Naive B cell (primary cell): ENCODE results near the gene TFF3. TPM values are rescaled to one million over a fixed set of nuclear protein-coding genes. Genes with fewer than 3 reads are reported as not detected.

Experiments used
- ATAC-seq, 2 donors: fragments of 150-1000 bp; cut with Tn5 transposase; 2 replicates each; pipeline ENCODE4 v1.10.0; 2021; ENCODE audit warnings: low read depth in 2 of 2, mild to moderate bottlenecking in 2 of 2, moderate library complexity in 2 of 2
- DNase-seq: peaks from one replicate; pipeline ENCODE4 v3.0.0; 2022
- H3K27ac Mint-ChIP-seq, 6 donors: one replicate each; pipeline ENCODE4 v1.8.0; 2020 to 2022; ENCODE audit warnings: mild to moderate bottlenecking in 6 of 6, mixed read lengths in 6 of 6, moderate library complexity in 5 of 6, inconsistent platforms in 2 of 6
- H3K27me3 Mint-ChIP-seq, 3 donors: one replicate each; pipeline ENCODE4 v1.8.0; 2021 to 2022; ENCODE audit warnings: mixed read lengths in 3 of 3, mild to moderate bottlenecking in 1 of 3
- H3K36me3 Mint-ChIP-seq, 2 donors: one replicate each; pipeline ENCODE4 v1.8.0; 2020 to 2022; ENCODE audit warnings: mixed read lengths in 2 of 2, inconsistent platforms in 1 of 2, mild to moderate bottlenecking in 1 of 2
- H3K4me1 Mint-ChIP-seq, 3 donors: one replicate each; pipeline ENCODE4 v1.8.0; 2020 to 2022; ENCODE audit warnings: mixed read lengths in 3 of 3, inconsistent platforms in 1 of 3, mild to moderate bottlenecking in 1 of 3, moderate library complexity in 1 of 3
- H3K4me3 Mint-ChIP-seq, 8 donors: one replicate each; pipeline ENCODE4 v1.8.0; 2020 to 2022; ENCODE audit warnings: mild to moderate bottlenecking in 8 of 8, mixed read lengths in 8 of 8, moderate library complexity in 8 of 8, inconsistent platforms in 2 of 8
- H3K9me3 Mint-ChIP-seq, 7 donors: one replicate each; pipeline ENCODE4 v1.8.0; 2020 to 2022; ENCODE audit warnings: mixed read lengths in 7 of 7, mild to moderate bottlenecking in 5 of 7, inconsistent platforms in 2 of 7, moderate library complexity in 1 of 7
- polyA plus RNA-seq, 6 donors: library from polyadenylated mRNA; unstranded; fragments of 300-500 nt; fragmentation: Illumina TruSeq; gene quantifications; one replicate each; pipeline ENCODE4 v1.2.3, GENCODE V29; 2021; ENCODE audit warnings: low read depth in 6 of 6

TFF3 gene
- polyA plus RNA-seq, 6 donors from 2014 or later, result not detected

DNA sequence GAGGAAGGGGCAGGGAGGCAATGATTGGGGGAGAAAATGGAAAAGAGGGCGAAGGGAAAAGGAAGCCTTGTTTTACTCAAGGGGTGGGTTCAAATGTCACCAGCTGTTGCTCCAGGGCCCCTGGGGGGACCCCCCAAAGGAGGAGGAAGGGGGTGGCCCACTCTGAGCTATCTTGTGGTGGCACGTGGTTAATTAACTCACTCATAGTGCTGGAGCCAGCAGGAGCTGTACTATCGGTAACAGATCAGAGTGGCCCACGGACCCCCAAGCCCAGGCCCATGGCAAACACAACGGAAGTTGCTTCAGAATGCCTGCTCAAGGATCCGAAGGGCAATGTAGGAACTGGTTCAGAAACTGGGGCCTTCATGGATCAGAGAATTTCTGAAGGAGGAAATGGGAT lies 28.3 kb upstream of the TFF3 start:
- H3K27ac Mint-ChIP-seq, result no peak overlapping the region
- peaks cover 0 to 8% (median 5%) of the 10 kb centered on the region in 3 donors for H3K27me3 Mint-ChIP-seq
- DNase-seq, result no peak
- no peak overlapping the region for H3K4me3 Mint-ChIP-seq
- ATAC-seq, result no peak
- H3K4me1 Mint-ChIP-seq, result no peaks in the 10 kb centered on the region
- no peaks in the 10 kb centered on the region for H3K9me3 Mint-ChIP-seq
- no peaks in the 10 kb centered on the region for H3K36me3 Mint-ChIP-seq

DNA sequence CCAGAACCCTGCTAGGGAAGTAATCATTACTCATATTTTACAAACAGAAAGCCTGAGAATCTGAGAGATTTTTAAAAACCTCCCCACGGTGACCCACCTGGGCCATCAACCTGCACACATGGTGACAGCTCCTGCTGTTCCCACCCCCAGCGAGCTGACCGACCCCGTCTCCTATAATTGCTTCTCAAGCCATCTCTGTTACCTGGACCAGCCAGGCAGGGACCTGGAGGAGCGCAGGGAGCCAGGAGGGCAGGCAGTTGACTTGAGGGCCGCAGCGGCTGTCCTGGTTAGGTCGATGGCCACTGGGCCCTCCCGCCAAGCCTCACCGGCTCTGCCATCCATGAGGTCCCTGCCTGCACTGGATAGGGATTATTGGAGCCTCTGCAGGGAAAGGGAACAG lies 27.9 kb upstream of the TFF3 start:
- no peaks in the 10 kb centered on the region for H3K9me3 Mint-ChIP-seq
- ATAC-seq (no peak), DNase-seq (no peak)
- peaks cover 0 to 2% (median under 1%) of the 10 kb centered on the region in 3 donors for H3K4me1 Mint-ChIP-seq
- H3K4me3 Mint-ChIP-seq, result no peak overlapping the region
- no peak overlapping the region for H3K27ac Mint-ChIP-seq
- H3K27me3 Mint-ChIP-seq, result peaks cover 0 to 9% (median 5%) of the 10 kb centered on the region in 3 donors
- no peaks in the 10 kb centered on the region for H3K36me3 Mint-ChIP-seq

DNA sequence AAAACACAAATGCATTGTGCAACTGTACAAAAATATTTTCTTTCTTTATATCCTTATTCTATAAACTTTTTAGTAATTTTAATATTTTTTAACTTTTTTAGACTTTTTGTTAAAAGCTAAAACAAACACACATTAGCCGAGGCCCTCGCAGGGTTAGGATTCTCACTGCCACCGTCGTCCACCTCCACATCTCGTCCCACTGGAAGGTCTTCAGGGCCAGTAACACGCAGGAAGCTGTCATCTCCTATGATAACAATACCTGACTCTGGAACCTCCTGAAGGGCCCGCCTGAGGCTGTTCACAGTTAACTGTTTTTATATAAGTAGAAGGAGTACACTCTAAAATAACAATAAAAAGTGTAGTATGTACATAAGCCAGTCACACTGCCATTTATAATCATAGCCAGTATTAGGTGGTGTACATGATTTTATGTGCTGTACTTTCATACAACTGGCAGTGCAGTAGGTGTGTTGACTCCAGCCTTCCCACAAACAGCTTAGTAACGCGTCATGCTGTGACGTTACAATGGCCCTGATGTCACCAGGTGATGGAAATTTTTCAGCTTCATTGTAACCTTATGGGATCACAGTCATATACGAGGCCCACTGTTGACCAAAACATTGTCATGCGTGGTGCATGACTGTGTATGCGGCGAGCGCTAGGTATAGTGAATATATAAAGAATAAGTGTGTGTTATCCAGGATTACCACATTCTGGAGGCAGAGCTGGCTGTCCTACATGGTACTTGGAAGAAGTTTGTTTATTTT lies 26.8 kb upstream of the TFF3 start:
- ATAC-seq, result no peak
- H3K36me3 Mint-ChIP-seq, result no peaks in the 10 kb centered on the region
- H3K27me3 Mint-ChIP-seq, result peaks cover 2 to 21% (median 11%) of the 10 kb centered on the region in 3 donors
- H3K9me3 Mint-ChIP-seq, result peaks cover 0 to 3% (median 0%) of the 10 kb centered on the region in 7 donors
- no peak overlapping the region for H3K4me3 Mint-ChIP-seq
- H3K27ac Mint-ChIP-seq, result no peak overlapping the region
- H3K4me1 Mint-ChIP-seq, result peaks cover 6 to 9% (median 8%) of the 10 kb centered on the region in 3 donors
- no peak for DNase-seq

DNA sequence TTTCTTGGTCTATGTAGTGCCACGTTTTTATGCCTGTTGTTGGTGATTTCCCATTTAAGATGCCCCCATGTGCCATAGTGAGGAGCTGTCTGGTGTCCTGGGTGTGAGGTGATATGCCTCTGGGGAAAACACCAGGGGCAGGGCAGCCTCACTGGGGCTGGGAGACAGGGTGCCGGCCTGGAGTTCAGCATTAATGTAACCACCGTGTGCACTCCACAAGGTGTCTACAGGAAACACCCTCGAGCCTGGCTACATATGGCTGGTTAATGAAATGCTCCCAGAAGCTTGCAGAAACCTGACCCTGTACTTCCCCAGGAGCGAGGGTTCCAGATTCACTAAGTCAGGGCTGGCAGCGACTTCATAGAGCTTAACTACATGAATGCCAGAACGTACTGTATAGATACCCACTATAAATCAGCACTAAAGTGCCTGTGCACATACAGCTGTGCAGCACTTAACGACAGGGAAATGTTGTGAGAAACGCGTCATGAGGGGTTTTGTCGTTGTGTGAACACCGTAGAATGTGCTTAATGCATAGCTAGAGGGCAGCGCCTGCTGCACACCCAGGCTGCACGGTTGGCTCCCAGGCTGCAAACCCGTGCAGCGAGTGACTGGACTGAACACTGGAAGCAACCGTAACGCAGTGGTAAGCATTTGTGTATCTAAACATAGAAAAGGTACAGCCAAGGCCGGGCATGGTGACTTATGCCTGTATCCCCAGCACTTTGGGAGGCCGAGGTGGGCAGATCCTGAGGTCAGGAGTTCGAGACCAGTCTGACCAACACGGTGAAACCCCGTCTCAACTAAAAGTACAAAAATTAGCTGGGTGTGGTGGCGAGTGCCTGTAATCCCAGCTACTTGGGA lies 25.2 kb upstream of the TFF3 start:
- no peaks in the 10 kb centered on the region for H3K36me3 Mint-ChIP-seq
- no peak overlapping the region for H3K27ac Mint-ChIP-seq
- H3K9me3 Mint-ChIP-seq, result peaks cover 0 to 3% (median 0%) of the 10 kb centered on the region in 7 donors
- H3K4me1 Mint-ChIP-seq, result peaks cover 6 to 9% (median 8%) of the 10 kb centered on the region in 3 donors
- H3K27me3 Mint-ChIP-seq, result peaks cover 0 to 18% (median 15%) of the 10 kb centered on the region in 3 donors
- ATAC-seq (no peak), DNase-seq (no peak)
- H3K4me3 Mint-ChIP-seq, result no peak overlapping the region

DNA sequence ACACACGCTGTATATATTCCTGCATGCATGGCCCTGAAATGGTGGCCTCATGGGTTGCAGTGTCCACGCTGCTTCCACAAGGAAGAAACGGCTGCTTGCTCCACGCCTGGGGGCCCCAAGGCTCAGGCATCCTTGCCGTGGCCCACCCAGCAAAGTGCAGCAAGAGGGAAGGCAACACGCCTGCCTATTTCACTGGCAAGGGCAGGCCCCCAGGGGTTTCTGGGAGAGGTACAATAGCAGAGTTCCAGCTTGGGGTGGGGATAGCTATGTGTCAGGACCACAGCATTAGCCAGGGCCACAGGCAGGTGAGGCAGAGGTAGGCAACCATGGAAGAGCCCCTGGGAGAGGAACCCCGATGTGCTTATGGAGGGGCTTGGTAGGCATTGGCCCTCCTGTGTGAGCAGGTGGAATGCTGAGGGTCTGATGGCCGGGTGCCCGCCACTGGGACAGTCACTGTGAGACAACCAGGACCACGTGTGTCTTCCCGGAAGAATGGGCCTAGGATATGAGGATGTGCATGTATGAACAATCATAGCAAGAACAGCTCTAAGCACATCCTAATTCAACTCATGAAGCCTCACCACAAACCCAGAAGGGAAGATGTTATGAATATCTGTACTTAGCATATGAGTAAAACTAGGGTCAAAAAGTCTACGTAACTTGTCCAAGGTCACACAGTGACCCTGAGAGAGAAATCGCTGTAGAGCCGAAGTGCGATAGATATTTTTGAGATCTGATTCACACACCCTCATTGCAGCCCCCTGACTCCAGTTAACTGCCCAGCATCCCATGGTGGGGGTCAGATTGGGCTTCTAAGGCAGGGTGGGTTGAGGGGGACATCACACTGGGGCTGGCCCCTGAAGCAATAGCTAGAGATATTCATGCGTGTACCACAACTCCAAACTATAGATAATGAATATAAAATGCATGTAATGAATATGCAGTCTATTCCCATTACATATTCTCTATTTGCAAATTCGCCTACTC lies 23.8 kb upstream of the TFF3 start:
- Mint-ChIP-seq H3K9me3 (peaks cover 0 to 3% (median 0%) of the 10 kb centered on the region in 7 donors), H3K4me1 (peaks cover 6 to 9% (median 8%) of the 10 kb centered on the region in 3 donors), H3K4me3 (peak overlapping the region in 1 of 8 donors; percentile 21), H3K27me3 (peaks cover 5 to 22% (median 19%) of the 10 kb centered on the region in 3 donors), H3K27ac (peak overlapping the region in 1 of 6 donors; percentile 42), H3K36me3 (no peaks in the 10 kb centered on the region)
- ATAC-seq (no peak), DNase-seq (no peak)

DNA sequence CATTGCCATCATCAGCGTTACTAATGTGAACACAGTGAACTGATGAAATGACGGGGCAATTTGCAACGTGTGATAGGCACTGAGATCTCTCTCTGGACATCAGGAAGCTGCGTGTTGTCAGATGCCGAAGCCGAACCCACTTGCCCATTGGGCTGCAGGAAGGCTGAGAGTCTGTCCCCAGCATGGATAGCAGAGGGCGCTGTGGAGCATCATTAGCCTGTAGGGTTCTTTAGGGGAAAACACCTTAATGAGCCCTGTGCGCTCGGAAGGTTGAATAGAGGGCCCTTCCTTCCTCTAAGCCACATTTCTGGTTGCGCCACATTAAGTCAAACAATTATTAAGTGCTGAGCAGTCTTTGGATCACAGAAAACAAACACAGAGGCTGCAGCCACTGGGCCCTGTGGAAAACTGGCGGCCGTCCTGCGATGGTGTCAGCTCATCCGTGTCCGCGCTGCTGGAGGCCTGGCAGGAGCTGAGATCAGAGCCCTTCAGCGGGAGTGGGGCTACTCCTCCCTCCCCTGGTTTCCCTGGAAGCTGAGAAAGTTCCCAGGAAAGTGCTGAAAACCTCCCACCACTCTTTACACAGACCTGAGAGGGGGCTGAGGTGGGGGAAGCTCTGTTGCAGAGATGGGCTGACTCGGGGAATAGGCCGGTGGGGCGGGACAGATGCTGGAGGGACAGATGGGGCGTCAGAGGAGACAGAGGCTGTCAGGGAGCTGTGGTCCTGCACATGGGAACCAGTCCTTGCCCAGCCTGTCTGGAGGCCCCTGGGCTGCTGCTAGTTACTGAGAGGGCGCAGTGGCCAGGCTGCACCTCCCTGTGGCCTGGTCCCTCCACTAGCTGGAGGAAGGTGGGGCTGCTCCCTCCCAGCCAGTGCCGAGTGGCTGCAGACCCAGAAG lies 22.9 kb upstream of the TFF3 start:
- Mint-ChIP-seq H3K27me3 (peaks cover 5 to 25% (median 22%) of the 10 kb centered on the region in 3 donors), H3K27ac (peak overlapping the region in 3 of 6 donors; percentile 47 to 76 (median 56)), H3K4me1 (peaks cover 6 to 9% (median 8%) of the 10 kb centered on the region in 3 donors), H3K36me3 (no peaks in the 10 kb centered on the region), H3K9me3 (peaks cover 0 to 3% (median 0%) of the 10 kb centered on the region in 7 donors), H3K4me3 (no peak overlapping the region)
- ATAC-seq (peak; percentile 98 to 99), DNase-seq (peak; percentile 66)

DNA sequence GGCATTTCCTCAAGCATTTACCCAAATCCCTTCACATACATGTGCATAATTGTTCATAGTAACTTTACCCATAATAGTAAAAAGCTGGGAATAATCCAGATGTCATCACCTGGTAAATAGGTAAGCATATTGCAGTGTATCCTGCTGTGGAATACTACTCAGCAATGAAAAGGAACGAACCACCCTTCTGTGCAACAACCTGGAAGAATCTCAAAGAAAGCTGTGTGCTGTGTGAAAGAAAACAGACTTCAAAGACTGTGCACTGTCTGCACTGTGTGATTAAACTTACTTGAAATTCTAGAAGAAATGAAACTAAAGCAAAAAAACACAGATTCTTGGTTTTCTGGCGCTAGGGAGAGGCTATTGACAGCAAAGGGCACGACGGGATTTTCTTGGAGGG lies 22.1 kb upstream of the TFF3 start:
- ATAC-seq (no peak), DNase-seq (no peak)
- H3K4me1 Mint-ChIP-seq, result peaks cover 6 to 9% (median 8%) of the 10 kb centered on the region in 3 donors
- peaks cover 0 to 6% (median 4%) of the 10 kb centered on the region in 7 donors for H3K9me3 Mint-ChIP-seq
- no peak overlapping the region for H3K27ac Mint-ChIP-seq
- no peak overlapping the region for H3K4me3 Mint-ChIP-seq
- H3K27me3 Mint-ChIP-seq, result peaks cover 9 to 31% (median 28%) of the 10 kb centered on the region in 3 donors
- peaks cover 0 to 6% of the 10 kb centered on the region in 2 donors for H3K36me3 Mint-ChIP-seq

DNA sequence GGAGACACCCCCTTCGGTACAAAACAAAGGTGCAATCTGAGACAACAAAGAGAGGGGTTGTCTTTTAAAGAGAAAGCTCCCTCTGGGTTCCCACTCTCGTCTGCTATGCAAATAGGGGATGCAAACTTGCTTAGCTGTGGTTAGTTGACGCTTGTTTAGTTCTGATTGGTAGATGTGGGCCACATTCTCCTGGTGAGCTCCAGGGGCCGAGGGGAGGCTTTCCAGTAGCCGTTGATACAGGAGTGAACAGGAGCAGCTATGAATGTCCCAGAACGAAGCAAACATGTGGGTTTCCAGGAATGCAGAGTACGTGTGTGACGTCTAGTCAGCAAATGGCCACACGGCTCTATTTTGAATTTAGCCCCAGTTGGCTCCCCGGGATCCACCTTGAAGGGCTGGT lies 20.8 kb upstream of the TFF3 start:
- Mint-ChIP-seq H3K27me3 (peaks cover 22 to 42% (median 38%) of the 10 kb centered on the region in 3 donors), H3K9me3 (peaks cover 3 to 18% (median 15%) of the 10 kb centered on the region in 7 donors), H3K36me3 (peaks cover 9 to 18% of the 10 kb centered on the region in 2 donors), H3K27ac (peak overlapping the region in 1 of 6 donors; percentile 38), H3K4me1 (peaks cover 6 to 9% (median 8%) of the 10 kb centered on the region in 3 donors), H3K4me3 (no peak overlapping the region)
- DNase-seq (no peak), ATAC-seq (no peak)

DNA sequence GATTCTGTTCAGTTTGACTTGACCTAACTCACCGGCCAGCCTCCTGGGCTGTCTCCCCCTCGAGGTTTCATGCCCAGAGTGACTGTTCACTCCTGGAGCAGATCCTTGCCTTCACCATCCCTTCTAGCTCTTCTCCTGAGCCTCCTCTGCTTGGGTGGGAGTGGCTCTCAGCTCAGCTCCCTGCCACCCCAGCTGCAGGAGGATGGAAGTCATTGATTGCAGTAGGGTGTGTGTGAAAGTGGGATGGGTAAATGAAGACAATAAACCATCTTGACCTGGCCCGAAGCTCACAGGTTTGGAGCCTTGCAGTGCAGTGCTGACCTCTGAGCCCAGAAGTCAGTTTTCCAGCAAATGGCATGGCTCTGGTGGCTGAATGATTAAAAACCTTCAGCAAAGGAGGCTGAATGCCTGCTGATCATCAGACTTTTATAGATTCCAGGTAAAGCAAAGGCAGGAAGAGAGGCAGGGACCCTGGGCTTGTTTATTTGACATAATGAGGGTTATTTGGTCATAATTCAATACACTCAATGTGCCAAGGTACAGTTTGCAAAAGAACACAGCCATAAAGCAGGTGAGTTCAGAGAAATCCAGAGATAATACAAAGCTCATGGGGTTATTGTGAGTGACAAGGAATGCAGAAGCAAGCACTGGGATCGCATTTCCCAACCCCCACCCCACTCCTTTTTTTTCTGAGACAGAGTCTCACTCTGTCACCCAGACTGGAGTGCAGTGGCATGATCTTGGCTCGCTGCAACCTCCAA lies 17.5 kb upstream of the TFF3 start:
- H3K4me1 Mint-ChIP-seq, result peaks cover 3 to 4% (median 3%) of the 10 kb centered on the region in 3 donors
- peaks cover 9 to 26% of the 10 kb centered on the region in 2 donors for H3K36me3 Mint-ChIP-seq
- no peak overlapping the region for H3K4me3 Mint-ChIP-seq
- no peak for ATAC-seq
- peaks cover 29 to 45% (median 43%) of the 10 kb centered on the region in 3 donors for H3K27me3 Mint-ChIP-seq
- DNase-seq, result no peak
- H3K9me3 Mint-ChIP-seq, result peaks cover 8 to 24% (median 16%) of the 10 kb centered on the region in 7 donors
- H3K27ac Mint-ChIP-seq, result no peak overlapping the region

DNA sequence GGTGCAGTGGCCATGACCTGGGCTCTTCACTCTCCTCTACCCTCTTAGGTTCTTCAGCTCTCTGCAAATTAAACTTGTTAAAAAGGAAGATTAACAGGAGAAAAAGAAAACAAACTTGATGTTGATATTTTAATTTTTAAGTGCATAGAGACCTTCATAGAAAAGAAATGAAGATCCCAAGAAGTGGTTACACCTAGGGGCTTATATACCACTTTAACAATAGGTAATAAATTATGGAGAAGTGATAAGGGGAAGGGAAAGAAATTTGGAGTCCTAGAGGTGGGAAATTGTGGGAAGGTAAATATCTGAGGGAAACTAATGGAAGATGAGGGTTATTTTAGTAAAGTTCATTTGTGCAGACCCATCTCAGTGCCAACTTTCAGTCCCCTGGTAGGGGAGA lies 16.5 kb upstream of the TFF3 start:
- ATAC-seq (no peak), DNase-seq (no peak)
- Mint-ChIP-seq H3K4me3 (no peak overlapping the region), H3K27me3 (peaks cover 29 to 37% (median 37%) of the 10 kb centered on the region in 3 donors), H3K27ac (peak overlapping the region in 1 of 6 donors; percentile 7), H3K4me1 (no peaks in the 10 kb centered on the region), H3K9me3 (peaks cover 8 to 24% (median 16%) of the 10 kb centered on the region in 7 donors), H3K36me3 (peaks cover 9 to 26% of the 10 kb centered on the region in 2 donors)
